ENCODE data around the gene DEAF1.

GRCh38 chr11:623999-624704, 70.9 kb downstream of the DEAF1 start:
- TF ChIP-seq POLR2A (IDR thresholded peaks at IDR 0.05), result no peak
- TF ChIP-seq CTCF (IDR thresholded peaks at IDR 0.05), result no peak

All from body of pancreas (tissue), 4 donors.